Measurements from ENCODE around the gene PRXL2B. TPM values are rescaled to one million over a fixed set of nuclear protein-coding genes. Genes with fewer than 3 reads are reported as not detected.

The PRXL2B gene
- total and polyA plus RNA-seq, 10 of the 15 experiments (the other 5 are each of a cell fraction or from before 2014, with no cell fraction given), result 0.44 to 5.6 (median 4.0) TPM

DNA sequence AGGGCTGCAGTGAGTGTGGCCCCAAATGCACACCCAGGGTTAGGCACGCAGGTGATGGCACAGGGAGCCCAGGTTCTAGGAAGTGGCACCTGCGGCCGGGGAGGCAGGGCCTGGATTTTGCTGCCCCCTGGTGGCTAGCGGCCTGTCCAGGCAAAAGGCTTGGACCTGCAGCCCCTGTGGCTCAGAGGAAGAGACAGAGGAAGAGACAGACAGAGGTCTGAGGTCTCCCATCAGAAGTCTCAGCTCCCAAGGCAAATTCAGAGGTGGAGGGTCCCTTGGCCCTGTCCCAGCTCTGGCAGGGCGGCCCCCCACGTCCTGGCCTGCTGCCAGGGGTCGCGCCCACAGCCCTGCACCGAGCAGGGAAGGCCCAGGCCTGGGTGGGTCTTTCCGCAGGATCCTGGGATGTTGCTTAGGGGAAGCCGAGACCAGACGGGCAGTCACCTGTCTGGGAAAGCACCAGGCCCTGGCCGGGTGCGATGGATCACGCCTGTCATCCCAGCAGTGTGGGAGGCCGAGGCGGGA, 38.4 kb upstream of the PRXL2B start (continued):
- TF ChIP-seq ELK1 (IDR thresholded peaks at IDR 0.05; ENCODE audit: low read depth, low read length) (no peak), MXI1 (IDR thresholded peaks at IDR 0.05; ENCODE audit: low read depth, low read length) (no peak), HDGF (IDR thresholded peaks at IDR 0.05) (no peak; the same call in 1 of the 2 replicates), PAX5 (IDR thresholded peaks at IDR 0.05; ENCODE audit: borderline replicate concordance, low read depth, low read length) (no peak; the same call in 1 of the 2 replicates), NBN (IDR thresholded peaks at IDR 0.05) (no peak), SREBF1 (IDR thresholded peaks at IDR 0.05; ENCODE audit: low read length) (no peak), JUND (IDR thresholded peaks at IDR 0.05; ENCODE audit: low read depth, low read length) (no peak), CHD2 (IDR thresholded peaks at IDR 0.05; ENCODE audit: borderline replicate concordance, low read depth, low read length) (no peak), ZNF384 (IDR thresholded peaks at IDR 0.05; ENCODE audit: borderline replicate concordance, low read depth, low read length) (no peak), MEF2A (IDR thresholded peaks at IDR 0.05; ENCODE audit: insufficient read depth, low read depth, low read length) (no peak), POLR2AphosphoS2 (IDR thresholded peaks at IDR 0.05; ENCODE audit: low read depth, low read length) (no peak), RB1 (IDR thresholded peaks at IDR 0.05; ENCODE audit: borderline replicate concordance) (0 out of 2 replicates have a peak, but pooled peaks have one; percentile 11), HCFC1 (IDR thresholded peaks at IDR 0.05; ENCODE audit: low read length) (0 out of 2 replicates have a peak, but pooled peaks have one; percentile 8), STAT3 (IDR thresholded peaks at IDR 0.05; ENCODE audit: low read depth, low read length) (no peak), CUX1 (IDR thresholded peaks at IDR 0.05; ENCODE audit: insufficient replicate concordance, low read depth, low read length) (no peak), TARDBP (IDR thresholded peaks at IDR 0.05; ENCODE audit: borderline replicate concordance) (no peak), SREBF2 (IDR thresholded peaks at IDR 0.05; ENCODE audit: low read length) (no peak), ATF7 (IDR thresholded peaks at IDR 0.05; ENCODE audit: low read depth) (no peak), TCF7 (IDR thresholded peaks at IDR 0.05; ENCODE audit: borderline replicate concordance) (no peak)

Data from GM12878 (cell line).